Heart left ventricle (tissue), 13 donors: Measurements from ENCODE around the gene TMEM42.

Experiments
- POLR2A ChIP-seq, 2 donors: fragments of 450-650 bp; IDR thresholded peaks; one replicate each; pipeline ENCODE4 v1.6.1; 2017; ENCODE audit warnings: antibody characterized with exemption in 2 of 2, mild to moderate bottlenecking in 2 of 2, moderate library complexity in 2 of 2
- TF ChIP-seq, protein P1 (sequence below), 12 donors: fragments of 200-600 bp; sonication (generic) in 4 of 12; IDR thresholded peaks; one replicate each; pipeline versions ENCODE4 v1.5.0 to v1.8.0; 2018 to 2022; ENCODE audit warnings: antibody characterized with exemption in 12 of 12, mild to moderate bottlenecking in 5 of 12
- donor health status: ischemic (EF 13 %, LVEDD 7.1; RV severe dilation, severe dysfunction).
- donor health status: DM: no; HTN: yes; CAD: no.
- donor health status: DM: no; HTN: no; CAD: no.
- donor health status: ischemic (EF 25% LVEDD 6.9; RV normal size, moderate dysfunction).
- donor health status: ischemic (EF 25% LVEDD 5.7; RV mildly dilated, moderate dysfunction).
- donor health status: ischemic (EF 35%, LVEDD 5.7; RV mildly dilated, moderate dysfunction).
- donor health status: nonischemic (EF 11% LVEDD 7.7; RV severe dilation, severe dysfunction).
- donor health status: DM: yes; HTN: yes; CAD: no.
- donor health status: PGD.
- donor health status: ischemic (EF 29% LVEDD 5.4; RV normal size, mild dysfunction).
- donor health status: nonischemic (EF 23%, LVEDD 6.1; RV moderate dilation, normal function).

DNA sequence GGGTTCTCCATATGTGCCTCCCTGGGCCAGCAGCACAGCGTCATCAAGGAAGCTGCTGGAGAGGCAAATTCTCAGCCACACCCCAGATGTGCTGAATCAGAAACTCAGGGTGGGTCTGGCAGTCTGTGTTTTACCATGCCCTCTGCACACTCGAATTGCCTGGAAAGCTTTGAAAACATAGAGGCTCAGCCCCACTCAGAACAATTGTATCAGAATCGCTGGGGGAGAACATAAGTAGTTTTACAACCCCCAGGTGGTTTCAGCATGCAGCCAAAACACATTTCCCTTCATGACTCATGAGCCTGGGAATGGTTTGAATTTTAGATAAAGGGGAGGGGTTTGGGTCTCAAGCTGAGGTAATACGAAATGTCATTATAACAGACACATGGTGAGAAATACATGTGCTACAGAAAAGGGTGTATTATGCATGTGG lies 22.3 kb downstream of the TMEM42 start:
- TF ChIP-seq, protein P1, sequence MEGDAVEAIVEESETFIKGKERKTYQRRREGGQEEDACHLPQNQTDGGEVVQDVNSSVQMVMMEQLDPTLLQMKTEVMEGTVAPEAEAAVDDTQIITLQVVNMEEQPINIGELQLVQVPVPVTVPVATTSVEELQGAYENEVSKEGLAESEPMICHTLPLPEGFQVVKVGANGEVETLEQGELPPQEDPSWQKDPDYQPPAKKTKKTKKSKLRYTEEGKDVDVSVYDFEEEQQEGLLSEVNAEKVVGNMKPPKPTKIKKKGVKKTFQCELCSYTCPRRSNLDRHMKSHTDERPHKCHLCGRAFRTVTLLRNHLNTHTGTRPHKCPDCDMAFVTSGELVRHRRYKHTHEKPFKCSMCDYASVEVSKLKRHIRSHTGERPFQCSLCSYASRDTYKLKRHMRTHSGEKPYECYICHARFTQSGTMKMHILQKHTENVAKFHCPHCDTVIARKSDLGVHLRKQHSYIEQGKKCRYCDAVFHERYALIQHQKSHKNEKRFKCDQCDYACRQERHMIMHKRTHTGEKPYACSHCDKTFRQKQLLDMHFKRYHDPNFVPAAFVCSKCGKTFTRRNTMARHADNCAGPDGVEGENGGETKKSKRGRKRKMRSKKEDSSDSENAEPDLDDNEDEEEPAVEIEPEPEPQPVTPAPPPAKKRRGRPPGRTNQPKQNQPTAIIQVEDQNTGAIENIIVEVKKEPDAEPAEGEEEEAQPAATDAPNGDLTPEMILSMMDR (IDR thresholded peaks at IDR 0.05) = no peak
- TF ChIP-seq POLR2A (IDR thresholded peaks at IDR 0.05) = no peak
